ENCODE results near the gene UBE2D1. TPM values are rescaled to one million over a fixed set of nuclear protein-coding genes. Genes with fewer than 3 reads are reported as not detected.

The UBE2D1 gene
- total RNA-seq, 1 donor from 2014 or later = 56.6 TPM

- Mint-ChIP-seq H3K36me3 (no peaks in the 10 kb centered on the region), H3K27ac (no peak overlapping the region), H3K4me1 (peaks cover 9% of the 10 kb centered on the region), H3K4me3 (no peak overlapping the region), H3K27me3 (ENCODE audit: insufficient read depth, low read depth) (peaks cover 2% of the 10 kb centered on the region), H3K9me3 (peaks cover 3% of the 10 kb centered on the region)
- H3K4me3 ChIP-seq = no peak overlapping the region
- no peaks in the 10 kb centered on the region for H3K27me3 ChIP-seq
- no peak overlapping the region for H3K27ac ChIP-seq
- H3K36me3 ChIP-seq = no peaks in the 10 kb centered on the region
- H3K79me2 ChIP-seq (ENCODE audit: low read depth) = no peaks in the 10 kb centered on the region
- no peaks in the 10 kb centered on the region for H3F3A ChIP-seq (ENCODE audit: low read depth)
- no peak overlapping the region for H3K4me2 ChIP-seq
- H3K4me1 ChIP-seq = peaks cover 6% of the 10 kb centered on the region
- DNase-seq (ENCODE audit: low spot score) = no peak
- H2AFZ ChIP-seq (replicated peaks) = no peak overlapping the region
- TF ChIP-seq EZH2phosphoT487 (IDR thresholded peaks at IDR 0.05) = no peak
- no peak for TF ChIP-seq EZH2 (IDR thresholded peaks at IDR 0.05)
- no peak for TF ChIP-seq CTCF (IDR thresholded peaks at IDR 0.05)
- no peaks in the 10 kb centered on the region for H3K9me3 ChIP-seq (ENCODE audit: low read depth)
- no peaks in the 10 kb centered on the region for H4K20me1 ChIP-seq (ENCODE audit: low read depth)
- no peak overlapping the region for H3K9ac ChIP-seq
Measured at GRCh38 chr10:58409956-58410610, 75.3 kb downstream of the UBE2D1 start.

GRCh38 chr10:58412502-58412961 lies 77.7 kb downstream of the UBE2D1 start:
- H3K9me3 Mint-ChIP-seq = peaks cover 3% of the 10 kb centered on the region
- no peak overlapping the region for H3K4me3 ChIP-seq
- H3K4me1 Mint-ChIP-seq = peaks cover 9% of the 10 kb centered on the region
- H3K27ac ChIP-seq = no peak overlapping the region
- no peak overlapping the region for H3K4me2 ChIP-seq
- H3K9ac ChIP-seq = no peak overlapping the region
- H3K4me3 Mint-ChIP-seq = no peak overlapping the region
- H3K36me3 Mint-ChIP-seq = no peaks in the 10 kb centered on the region
- H3K27ac Mint-ChIP-seq = peak overlapping the region; percentile 12
- H3F3A ChIP-seq (ENCODE audit: low read depth) = no peaks in the 10 kb centered on the region
- peaks cover 6% of the 10 kb centered on the region for H3K4me1 ChIP-seq
- H3K79me2 ChIP-seq (ENCODE audit: low read depth) = no peaks in the 10 kb centered on the region
- TF ChIP-seq EZH2 (IDR thresholded peaks at IDR 0.05) = no peak
- TF ChIP-seq CTCF (IDR thresholded peaks at IDR 0.05) = no peak
- no peak for TF ChIP-seq EZH2phosphoT487 (IDR thresholded peaks at IDR 0.05)
- no peaks in the 10 kb centered on the region for H3K27me3 ChIP-seq
- no peaks in the 10 kb centered on the region for H4K20me1 ChIP-seq (ENCODE audit: low read depth)
- peak overlapping the region; percentile 31 for H2AFZ ChIP-seq (replicated peaks)
- H3K27me3 Mint-ChIP-seq (ENCODE audit: insufficient read depth, low read depth) = peaks cover 2% of the 10 kb centered on the region
- H3K36me3 ChIP-seq = no peaks in the 10 kb centered on the region
- peak; percentile 38 for DNase-seq (ENCODE audit: low spot score)
- no peaks in the 10 kb centered on the region for H3K9me3 ChIP-seq (ENCODE audit: low read depth)

- no peak overlapping the region for H3K4me3 ChIP-seq
- peaks cover 6% of the 10 kb centered on the region for H3K4me1 ChIP-seq
- Mint-ChIP-seq H3K4me3 (no peak overlapping the region), H3K9me3 (peaks cover 4% of the 10 kb centered on the region), H3K4me1 (peaks cover 9% of the 10 kb centered on the region), H3K27ac (no peak overlapping the region), H3K36me3 (no peaks in the 10 kb centered on the region), H3K27me3 (ENCODE audit: insufficient read depth, low read depth) (peaks cover 3% of the 10 kb centered on the region)
- H3K4me2 ChIP-seq = no peak overlapping the region
- no peak overlapping the region for H3K27ac ChIP-seq
- no peak overlapping the region for H2AFZ ChIP-seq (replicated peaks)
- peak; percentile 18 for DNase-seq (ENCODE audit: low spot score)
- no peaks in the 10 kb centered on the region for H4K20me1 ChIP-seq (ENCODE audit: low read depth)
- no peaks in the 10 kb centered on the region for H3K79me2 ChIP-seq (ENCODE audit: low read depth)
- H3F3A ChIP-seq (ENCODE audit: low read depth) = no peaks in the 10 kb centered on the region
- no peaks in the 10 kb centered on the region for H3K27me3 ChIP-seq
- TF ChIP-seq EZH2phosphoT487 (IDR thresholded peaks at IDR 0.05) (no peak), CTCF (IDR thresholded peaks at IDR 0.05) (peak; percentile 41)
- no peaks in the 10 kb centered on the region for H3K36me3 ChIP-seq
- H3K9me3 ChIP-seq (ENCODE audit: low read depth) = no peaks in the 10 kb centered on the region
- no peak overlapping the region for H3K9ac ChIP-seq
Measured at GRCh38 chr10:58414270-58415041, 79.7 kb downstream of the UBE2D1 start.

All from neural progenitor cell (in vitro differentiated cells).